Progenitor cell of endocrine pancreas (in vitro differentiated cells): ENCODE results near the gene ATP2A2. TPM values are rescaled to one million over a fixed set of nuclear protein-coding genes. Genes with fewer than 3 reads are reported as not detected.

Source experiments
- DNase-seq: peaks from one replicate; pipeline ENCODE4 v3.0.0; 2021; ENCODE audit warnings: low spot score; ENCODE audit not compliant: unreplicated experiment
- H3K27ac Mint-ChIP-seq: 2 replicates; pipeline ENCODE4 v1.8.0; 2021; ENCODE audit warnings: mild to moderate bottlenecking, moderate library complexity, mixed read lengths
- H3K27me3 Mint-ChIP-seq: 2 replicates; pipeline ENCODE4 v1.8.0; 2021; ENCODE audit warnings: mixed read lengths
- H3K36me3 Mint-ChIP-seq: 2 replicates; pipeline ENCODE4 v1.8.0; 2022; ENCODE audit warnings: mixed read lengths; ENCODE audit not compliant: insufficient read depth
- H3K4me1 Mint-ChIP-seq: 2 replicates; pipeline ENCODE4 v1.8.0; 2021; ENCODE audit warnings: low read depth, mixed read lengths
- H3K4me3 Mint-ChIP-seq: 2 replicates; pipeline ENCODE4 v1.8.0; 2021; ENCODE audit warnings: low read depth, mild to moderate bottlenecking, moderate library complexity, mixed read lengths
- H3K9me3 Mint-ChIP-seq: 2 replicates; pipeline ENCODE4 v1.8.0; 2021; ENCODE audit warnings: low read depth, mixed read lengths
- total RNA-seq: library from RNA; stranded (reverse); gene quantifications from 2 replicates; pipeline ENCODE4 v1.2.1, GENCODE V29; 2021
- TF ChIP-seq, protein P1 (sequence below): fragments of 200-600 bp; sonication (generic); IDR thresholded peaks from one replicate; pipeline ENCODE4 v1.5.0; 2021; ENCODE audit warnings: antibody characterized with exemption, mild to moderate bottlenecking; ENCODE audit not compliant: unreplicated experiment

ATP2A2 gene
- total RNA-seq, 1 donor from 2014 or later = 167 TPM

DNA sequence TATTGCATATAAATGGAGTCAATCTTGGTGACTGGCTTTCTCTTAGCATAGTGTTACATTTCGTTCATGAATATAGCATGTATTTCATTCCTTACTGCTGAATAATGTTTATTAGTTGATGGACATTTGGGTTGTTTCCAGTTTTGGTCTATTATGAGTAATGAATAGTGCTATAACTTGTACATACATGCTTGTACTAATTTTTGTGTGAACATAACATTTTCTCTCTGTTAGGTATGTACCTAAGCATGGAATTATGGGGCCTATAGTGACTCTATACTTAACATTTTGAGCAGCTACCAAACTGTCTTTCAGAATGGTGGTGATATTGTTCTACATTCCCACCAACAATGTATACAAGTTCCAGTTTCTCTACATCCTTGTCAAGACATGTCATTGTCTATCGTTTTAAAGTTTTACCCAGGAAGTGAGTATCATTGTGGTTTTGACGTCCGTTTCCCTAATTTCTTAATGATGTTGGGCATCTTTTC lies 23.1 kb downstream of the ATP2A2 start:
- Mint-ChIP-seq H3K27me3 (no peaks in the 10 kb centered on the region), H3K9me3 (peaks cover 3% of the 10 kb centered on the region), H3K27ac (no peak overlapping the region), H3K4me1 (peaks cover 2% of the 10 kb centered on the region), H3K4me3 (no peak overlapping the region), H3K36me3 (peaks cover 37% of the 10 kb centered on the region)
- no peak for DNase-seq
- TF ChIP-seq, protein P1, sequence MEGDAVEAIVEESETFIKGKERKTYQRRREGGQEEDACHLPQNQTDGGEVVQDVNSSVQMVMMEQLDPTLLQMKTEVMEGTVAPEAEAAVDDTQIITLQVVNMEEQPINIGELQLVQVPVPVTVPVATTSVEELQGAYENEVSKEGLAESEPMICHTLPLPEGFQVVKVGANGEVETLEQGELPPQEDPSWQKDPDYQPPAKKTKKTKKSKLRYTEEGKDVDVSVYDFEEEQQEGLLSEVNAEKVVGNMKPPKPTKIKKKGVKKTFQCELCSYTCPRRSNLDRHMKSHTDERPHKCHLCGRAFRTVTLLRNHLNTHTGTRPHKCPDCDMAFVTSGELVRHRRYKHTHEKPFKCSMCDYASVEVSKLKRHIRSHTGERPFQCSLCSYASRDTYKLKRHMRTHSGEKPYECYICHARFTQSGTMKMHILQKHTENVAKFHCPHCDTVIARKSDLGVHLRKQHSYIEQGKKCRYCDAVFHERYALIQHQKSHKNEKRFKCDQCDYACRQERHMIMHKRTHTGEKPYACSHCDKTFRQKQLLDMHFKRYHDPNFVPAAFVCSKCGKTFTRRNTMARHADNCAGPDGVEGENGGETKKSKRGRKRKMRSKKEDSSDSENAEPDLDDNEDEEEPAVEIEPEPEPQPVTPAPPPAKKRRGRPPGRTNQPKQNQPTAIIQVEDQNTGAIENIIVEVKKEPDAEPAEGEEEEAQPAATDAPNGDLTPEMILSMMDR = no peak

DNA sequence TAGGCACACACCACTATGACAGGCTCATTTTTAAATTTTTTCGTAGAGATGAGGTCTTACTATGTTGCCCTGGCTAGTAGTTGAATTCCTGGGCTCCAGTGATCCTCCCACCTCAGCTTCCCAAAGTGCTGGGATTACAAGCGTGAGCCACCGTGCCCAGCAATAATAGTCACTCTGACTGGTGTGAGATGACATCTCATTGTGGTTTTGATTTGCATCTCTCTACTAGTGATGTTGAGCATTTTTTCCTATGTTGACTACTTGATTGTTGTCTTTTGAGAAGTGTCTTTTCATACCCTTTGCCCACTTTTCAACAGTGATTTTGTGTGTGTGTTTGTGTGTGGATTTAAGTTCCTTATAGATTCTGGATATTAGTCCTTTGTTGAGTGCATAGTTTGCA lies 26.3 kb downstream of the ATP2A2 start:
- H3K4me3 Mint-ChIP-seq = no peak overlapping the region
- DNase-seq = no peak
- H3K27me3 Mint-ChIP-seq = no peaks in the 10 kb centered on the region
- TF ChIP-seq, protein P1 = no peak
- peak overlapping the region; percentile 78 for H3K27ac Mint-ChIP-seq
- H3K9me3 Mint-ChIP-seq = peaks cover 3% of the 10 kb centered on the region
- H3K4me1 Mint-ChIP-seq = peaks cover 2% of the 10 kb centered on the region
- peaks cover 28% of the 10 kb centered on the region for H3K36me3 Mint-ChIP-seq

DNA sequence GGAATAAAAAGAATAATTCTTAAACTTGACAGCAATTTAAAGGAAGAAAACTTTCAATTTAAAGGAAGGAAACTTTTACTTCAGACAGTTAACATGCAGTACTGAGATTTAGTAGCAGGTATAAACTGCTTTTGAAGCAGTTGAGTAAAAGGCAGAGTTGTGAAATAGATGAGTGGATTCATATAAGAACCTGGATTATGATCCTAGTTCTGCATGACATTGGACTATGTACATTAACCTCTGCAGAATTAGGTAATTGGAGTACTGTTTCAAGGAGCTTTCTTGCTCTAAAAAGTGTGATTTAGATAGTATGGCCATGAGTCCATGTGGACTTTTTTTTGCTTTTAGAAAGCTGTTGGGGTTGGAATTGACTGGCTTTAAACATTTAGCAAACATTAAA lies 29.7 kb downstream of the ATP2A2 start:
- Mint-ChIP-seq H3K27ac (no peak overlapping the region), H3K36me3 (peaks cover 22% of the 10 kb centered on the region), H3K27me3 (no peaks in the 10 kb centered on the region), H3K4me1 (peaks cover 2% of the 10 kb centered on the region), H3K4me3 (no peak overlapping the region), H3K9me3 (no peaks in the 10 kb centered on the region)
- TF ChIP-seq, protein P1 = no peak
- no peak for DNase-seq

DNA sequence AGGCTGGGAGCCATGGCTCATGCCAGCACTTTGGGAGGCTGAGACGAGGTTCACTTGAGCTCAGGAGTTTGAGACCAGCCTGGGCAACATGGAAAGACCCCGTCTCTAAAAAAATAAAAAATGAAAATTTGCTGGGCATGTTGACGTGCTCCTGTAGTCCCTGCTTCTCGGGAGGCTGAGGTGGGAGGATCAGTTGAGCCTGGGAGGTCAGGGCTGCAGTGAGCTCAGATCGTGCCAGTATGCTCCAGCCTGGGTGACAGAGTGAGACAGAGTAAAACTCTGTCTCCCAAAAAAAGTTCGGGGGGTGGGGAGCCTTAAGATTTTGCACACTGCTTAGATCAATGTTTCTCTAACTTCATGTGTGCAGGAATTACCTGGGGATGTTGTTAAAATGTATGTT lies 30.9 kb downstream of the ATP2A2 start:
- Mint-ChIP-seq H3K36me3 (peaks cover 20% of the 10 kb centered on the region), H3K4me3 (no peak overlapping the region), H3K9me3 (no peaks in the 10 kb centered on the region), H3K4me1 (peaks cover 5% of the 10 kb centered on the region), H3K27ac (no peak overlapping the region), H3K27me3 (no peaks in the 10 kb centered on the region)
- no peak for DNase-seq
- TF ChIP-seq, protein P1 = no peak

DNA sequence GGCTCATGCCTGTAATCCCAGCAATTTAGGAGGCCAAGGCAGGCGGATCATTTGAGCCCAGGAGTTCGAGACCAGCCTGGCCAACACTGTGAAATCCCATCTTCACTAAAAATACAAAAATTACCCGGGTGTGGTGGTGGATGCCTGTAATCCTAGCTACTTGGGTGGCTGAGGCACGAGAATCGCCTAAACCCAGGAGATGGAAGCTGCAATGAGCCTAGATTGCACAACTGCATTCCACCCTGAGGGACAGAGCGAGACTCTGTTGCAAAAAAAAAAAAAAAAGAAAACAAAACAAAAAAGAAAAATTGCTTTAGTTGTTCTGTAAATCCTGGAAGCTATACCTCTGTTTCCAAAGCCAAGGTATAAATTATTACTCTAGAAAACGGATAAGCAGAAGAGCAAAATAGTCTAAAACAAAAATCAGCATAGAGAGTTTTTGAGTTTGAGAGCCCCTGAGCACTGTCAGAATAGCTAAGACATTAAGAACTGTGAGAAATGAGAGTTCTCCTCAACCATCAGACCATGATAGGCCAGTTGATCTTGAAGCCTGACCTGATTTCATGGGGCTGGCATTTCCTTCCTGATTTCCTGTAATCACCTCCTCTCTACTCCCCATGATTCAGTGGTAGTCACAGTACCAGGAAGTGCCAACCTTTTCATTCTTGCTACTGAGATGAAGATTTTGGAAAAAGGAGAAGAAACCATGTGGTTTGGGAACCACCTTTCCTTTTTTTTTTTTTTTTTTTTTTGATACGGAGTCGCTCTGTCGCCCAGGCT lies 31.7 kb downstream of the ATP2A2 start:
- Mint-ChIP-seq H3K36me3 (peaks cover 15% of the 10 kb centered on the region), H3K4me3 (no peak overlapping the region), H3K9me3 (no peaks in the 10 kb centered on the region), H3K27me3 (no peaks in the 10 kb centered on the region), H3K27ac (no peak overlapping the region), H3K4me1 (peaks cover 3% of the 10 kb centered on the region)
- TF ChIP-seq, protein P1 = no peak
- no peak for DNase-seq
